ENCODE results near the gene CLDN6. TPM values are rescaled to one million over a fixed set of nuclear protein-coding genes. Genes with fewer than 3 reads are reported as not detected.

Gene CLDN6
- total and polyA plus RNA-seq, 9 of the 15 experiments (the other 6 are each of a cell fraction or from before 2014, with no cell fraction given), result 0.22 to 0.75 (median 0.38) TPM; not detected in 3

GRCh38 chr16:3020604-3021448 is 2.8 kb upstream of the CLDN6 start (continued):
- TF ChIP-seq MBD2 (IDR thresholded peaks at IDR 0.05; ENCODE audit: borderline replicate concordance, low read depth) (no peak), CBFA2T3 (IDR thresholded peaks at IDR 0.05) (no peak), CXXC5 (CRISPR knock-in tag; IDR thresholded peaks at IDR 0.05) (no peak; the same call in 1 of the 2 replicates), CBX2 (IDR thresholded peaks at IDR 0.05; ENCODE audit: insufficient read depth, low read length, poor library complexity, severe bottlenecking) (no peak), BRCA1 (IDR thresholded peaks at IDR 0.05) (no peak), BRCA1 (CRISPR knock-in tag; IDR thresholded peaks at IDR 0.05) (0 out of 2 replicates have a peak, but pooled peaks have one; percentile 81), ZNF551 (CRISPR knock-in tag; IDR thresholded peaks at IDR 0.05) (no peak), BRF2 (IDR thresholded peaks at IDR 0.05; ENCODE audit: borderline replicate concordance, insufficient read depth, insufficient read length) (no peak), DIDO1 (tag; IDR thresholded peaks at IDR 0.05; ENCODE audit: low read depth) (no peak), ZFPM2 (CRISPR knock-in tag; IDR thresholded peaks at IDR 0.05) (no peak), ZBTB8A (IDR thresholded peaks at IDR 0.05; ENCODE audit: partially characterized antibody) (no peak), TRIM25 (IDR thresholded peaks at IDR 0.05; ENCODE audit: borderline replicate concordance) (no peak), CHD2 (IDR thresholded peaks at IDR 0.05; ENCODE audit: low read depth, low read length) (no peak; the same call in 1 of the 2 replicates), ZFP1 (CRISPR knock-in tag; IDR thresholded peaks at IDR 0.05) (no peak), RBFOX2 (IDR thresholded peaks at IDR 0.05; ENCODE audit: low read depth, low read length) (no peak), FOXK2 (conservative IDR thresholded peaks at IDR 0.05 in 1 of 2, IDR thresholded peaks at IDR 0.05 in 1 of 2; ENCODE audit: low read depth in 2 of 2) (no peak), ZNF407 (IDR thresholded peaks at IDR 0.05; ENCODE audit: low read depth) (no peak), RFX1 (IDR thresholded peaks at IDR 0.05) (no peak)

All from K562 (cell line).